H1 (cell line): ENCODE results near the gene NT5DC3. TPM values are rescaled to one million over a fixed set of nuclear protein-coding genes. Genes with fewer than 3 reads are reported as not detected.

ENCODE experiments used
- CTCF ChIA-PET: fragments of 300-600 bp; sonication (Branson Sonifier 250); formaldehyde crosslinking; loops from one replicate; lab custom pipeline; 2021; ENCODE audit not compliant: partially characterized antibody; lab: Charles Lee
- POLR2A ChIA-PET: fragments of 300-600 bp; sonication (Branson Sonifier 250); formaldehyde crosslinking; loops from one replicate; lab custom pipeline; 2021; ENCODE audit warnings: inconsistent platforms; ENCODE audit not compliant: partially characterized antibody; lab: Charles Lee
- DNase-seq, 2 experiments: peaks; one replicate each; pipeline versions ENCODE4 v3.0.0 to v3.0.0-alpha.2; 2010 to 2022; ENCODE audit warnings: low spot score in 2 of 2, low read depth in 1 of 2, mixed read lengths in 1 of 2
- FAIRE-seq: peaks from 2 replicates; lab custom pipeline; 2011; peaks lifted over from hg19 to GRCh38; lab: Jason Lieb, UNC
- H2AFZ ChIP-seq: 2 replicates; pipeline ENCODE4 v1.8.1; 2012; ENCODE audit warnings: low read length, inconsistent platforms
- H2AK5ac ChIP-seq: 2 replicates; pipeline ENCODE4 v1.6.1; 2013; ENCODE audit warnings: low read depth, low read length
- H2BK120ac ChIP-seq: replicated peaks from 2 replicates; pipeline ENCODE3; 2013; ENCODE audit warnings: low read depth, low read length, inconsistent platforms
- H2BK12ac ChIP-seq: 2 replicates; pipeline ENCODE4 v1.6.1; 2013; ENCODE audit warnings: low read depth, low read length
- H2BK15ac ChIP-seq: 2 replicates; pipeline ENCODE4 v1.6.1; 2013; ENCODE audit warnings: low read length
- H2BK20ac ChIP-seq: 2 replicates; pipeline ENCODE4 v1.6.1; 2013; ENCODE audit warnings: low read length
- H2BK5ac ChIP-seq: 2 replicates; pipeline ENCODE4 v1.6.1; 2013; ENCODE audit warnings: low read depth, low read length
- H3K14ac ChIP-seq: 2 replicates; pipeline ENCODE4 v1.6.1; 2013; ENCODE audit warnings: inconsistent platforms; ENCODE audit not compliant: insufficient read length
- H3K18ac ChIP-seq: 2 replicates; pipeline ENCODE4 v1.6.1; 2013; ENCODE audit warnings: low read length; ENCODE audit errors: extremely low read depth
- H3K23ac ChIP-seq: 2 replicates; pipeline ENCODE4 v1.6.1; 2013; ENCODE audit warnings: inconsistent platforms; ENCODE audit not compliant: insufficient read length
- H3K23me2 ChIP-seq: 2 replicates; pipeline ENCODE4 v1.6.1; 2013; ENCODE audit warnings: low read depth, low read length
- H3K27ac ChIP-seq: 2 replicates; pipeline ENCODE4 v1.6.1; 2011; ENCODE audit warnings: low read depth, low read length, inconsistent platforms
- H3K27me3 ChIP-seq, 4 experiments: replicated peaks in 1 of 4; 1 replicate in 1 of 4; 2 replicates in 3 of 4; pipeline versions ENCODE4 v1.6.1 to v1.8.1; 2011 to 2013; ENCODE audit warnings: low read length in 3 of 4, mild to moderate bottlenecking in 3 of 4, inconsistent platforms in 2 of 4, mixed read lengths in 2 of 4, moderate library complexity in 1 of 4; ENCODE audit not compliant: control insufficient read depth in 3 of 4, insufficient read depth in 3 of 4; ENCODE audit errors: extremely low read depth in 1 of 4
- H3K36me3 ChIP-seq, 4 experiments: 2 replicates each; pipeline versions ENCODE4 v1.6.1 to v1.8.1; 2011 to 2013; ENCODE audit warnings: mild to moderate bottlenecking in 4 of 4, low read length in 3 of 4, moderate library complexity in 2 of 4, control low read depth in 1 of 4, inconsistent platforms in 1 of 4; ENCODE audit not compliant: insufficient read depth in 4 of 4, control insufficient read depth in 2 of 4
- H3K4ac ChIP-seq: replicated peaks from 2 replicates; pipeline ENCODE3; 2013; ENCODE audit warnings: low read length, low read depth, mixed read lengths, inconsistent platforms; ENCODE audit not compliant: insufficient read length
- H3K4me1 ChIP-seq, 4 experiments: replicated peaks in 1 of 4; 1 replicate in 1 of 4; 2 replicates in 3 of 4; pipeline versions ENCODE4 v1.6.1 to v1.8.1; 2011 to 2013; ENCODE audit warnings: low read length in 3 of 4, inconsistent platforms in 2 of 4, mixed read lengths in 1 of 4; ENCODE audit not compliant: insufficient read depth in 4 of 4, control insufficient read depth in 3 of 4
- H3K4me2 ChIP-seq, 2 experiments: 2 replicates each; pipeline versions ENCODE4 v1.6.1 to v1.8.1; 2011 to 2013; ENCODE audit warnings: low read depth in 2 of 2, low read length in 2 of 2, control low read depth in 1 of 2, inconsistent platforms in 1 of 2, mild to moderate bottlenecking in 1 of 2; ENCODE audit not compliant: insufficient read depth in 1 of 2
- H3K4me3 ChIP-seq, 4 experiments: fragments of 200-600, 300-600 bp in 1 of 4; sonication (generic), shearing (Covaris generic), sonication (Bioruptor Twin) in 1 of 4; 2 replicates each; pipeline versions ENCODE4 v1.5.1 to v1.8.1; 2011 to 2016; ENCODE audit warnings: low read length in 4 of 4, low read depth in 3 of 4, control low read depth in 2 of 4, inconsistent platforms in 2 of 4, mild to moderate bottlenecking in 2 of 4, mixed read lengths in 1 of 4, moderate library complexity in 1 of 4; ENCODE audit not compliant: insufficient read depth in 2 of 4; ENCODE audit errors: extremely low read depth in 1 of 4
- H3K56ac ChIP-seq: replicated peaks from 2 replicates; pipeline ENCODE3; 2013; ENCODE audit warnings: low read depth, mild to moderate bottlenecking, mixed read lengths, low read length, inconsistent platforms; ENCODE audit not compliant: insufficient read length
- H3K79me1 ChIP-seq: 2 replicates; pipeline ENCODE4 v1.6.1; 2013; ENCODE audit warnings: low read depth, low read length, control low read depth
- H3K79me2 ChIP-seq, 2 experiments: 2 replicates each; pipeline versions ENCODE4 v1.6.1 to v1.8.1; 2012 to 2013; ENCODE audit warnings: low read length in 2 of 2, mild to moderate bottlenecking in 2 of 2, inconsistent platforms in 1 of 2; ENCODE audit not compliant: insufficient read depth in 2 of 2, control insufficient read depth in 1 of 2
- H3K9ac ChIP-seq, 4 experiments: replicated peaks in 1 of 4; 1 replicate in 1 of 4; 2 replicates in 3 of 4; pipeline versions ENCODE4 v1.6.1 to v1.8.1; 2011 to 2013; ENCODE audit warnings: low read depth in 3 of 4, low read length in 3 of 4, control low read depth in 2 of 4, mild to moderate bottlenecking in 2 of 4, moderate library complexity in 2 of 4, inconsistent platforms in 1 of 4; ENCODE audit errors: extremely low read depth in 1 of 4
- H3K9me3 ChIP-seq, 2 experiments: 2 replicates each; pipeline versions ENCODE4 v1.6.1 to v1.8.1; 2012 to 2013; ENCODE audit warnings: mild to moderate bottlenecking in 2 of 2, moderate library complexity in 2 of 2, control low read depth in 1 of 2, inconsistent platforms in 1 of 2, low read depth in 1 of 2, low read length in 1 of 2, mixed read lengths in 1 of 2; ENCODE audit not compliant: insufficient read depth in 2 of 2
- H4K20me1 ChIP-seq, 2 experiments: replicated peaks in 1 of 2; 2 replicates each; pipeline versions ENCODE3 to v1.8.1; 2011 to 2013; ENCODE audit warnings: inconsistent platforms in 2 of 2, low read length in 2 of 2, mild to moderate bottlenecking in 1 of 2; ENCODE audit not compliant: insufficient read depth in 2 of 2, control insufficient read depth in 1 of 2
- H4K5ac ChIP-seq: 2 replicates; pipeline ENCODE4 v1.6.1; 2013; ENCODE audit warnings: low read length, low read depth, mixed read lengths, inconsistent platforms; ENCODE audit not compliant: insufficient read length
- H4K8ac ChIP-seq: 2 replicates; pipeline ENCODE4 v1.8.0; 2013; ENCODE audit warnings: mild to moderate bottlenecking, moderate library complexity, low read length, inconsistent platforms; ENCODE audit not compliant: insufficient read depth; ENCODE audit errors: extremely low read depth
- H4K91ac ChIP-seq: replicated peaks from 2 replicates; pipeline ENCODE3; 2013; ENCODE audit warnings: low read length, mixed read lengths, inconsistent platforms; ENCODE audit not compliant: insufficient read length
- ATF2 ChIP-seq: IDR thresholded peaks from 2 replicates; pipeline ENCODE4 v1.6.1; 2012; ENCODE audit warnings: low read length, inconsistent platforms
- BACH1 ChIP-seq: IDR thresholded peaks from 2 replicates; pipeline ENCODE4 v1.6.1; 2012; ENCODE audit warnings: low read length, improper control_type of control experiment
- CREB1 ChIP-seq: IDR thresholded peaks from 2 replicates; pipeline ENCODE4 v1.6.1; 2012; ENCODE audit warnings: inconsistent platforms
- CTCF ChIP-seq, 3 experiments: IDR thresholded peaks; 1 replicate in 2 of 3; 2 replicates in 1 of 3; pipeline versions ENCODE4 v1.5.1 to v1.6.1; 2011; ENCODE audit warnings: low read length in 3 of 3, mild to moderate bottlenecking in 3 of 3, inconsistent platforms in 2 of 3, low read depth in 1 of 3, moderate library complexity in 1 of 3; ENCODE audit not compliant: insufficient read depth in 1 of 3; ENCODE audit errors: control extremely low read depth in 1 of 3
- KDM1A ChIP-seq: fragments of 200-600, 300-600 bp; sonication (generic); IDR thresholded peaks from 2 replicates; pipeline ENCODE4 v1.7.1; 2016; ENCODE audit warnings: mild to moderate bottlenecking, low read length, borderline replicate concordance
- NRF1 ChIP-seq: IDR thresholded peaks from 2 replicates; pipeline ENCODE4 v1.6.1; 2011; ENCODE audit warnings: mild to moderate bottlenecking, low read depth, low read length, improper control_type of control experiment
- PHF8 ChIP-seq: fragments of 200-600 bp; sonication (generic); conservative IDR thresholded peaks from 2 replicates; pipeline ENCODE4 v1.7.1; 2012; ENCODE audit warnings: low read depth, mild to moderate bottlenecking, inconsistent platforms, low read length, moderate library complexity
- SIN3A ChIP-seq, 2 experiments: IDR thresholded peaks in 1 of 2; conservative IDR thresholded peaks in 1 of 2; 2 replicates each; pipeline ENCODE4 v1.6.1; 2011 to 2012; ENCODE audit warnings: low read length in 2 of 2, improper control_type of control experiment in 1 of 2, low read depth in 1 of 2, mild to moderate bottlenecking in 1 of 2
- TAF1 ChIP-seq: IDR thresholded peaks from 2 replicates; pipeline ENCODE4 v1.6.1; 2011; ENCODE audit warnings: mild to moderate bottlenecking, low read depth, low read length
- WGBS, 2 experiments: shearing (Covaris generic) in 1 of 2; methylation state at CpG; one replicate each; pipeline versions ENCODE4 v1.1.6 to v1.1.7; 2013 to 2015; ENCODE audit warnings: low lambda C conversion rate in 2 of 2, mixed read lengths in 2 of 2, inconsistent platforms in 1 of 2, low coverage in 1 of 2, missing lambda C conversion rate in 1 of 2; ENCODE audit not compliant: insufficient replicate concordance in 2 of 2, insufficient coverage in 1 of 2, insufficient read length in 1 of 2; ENCODE audit errors: extremely low coverage in 1 of 2, missing lambda C conversion rate in 1 of 2; 5-methylcytosine and 5-hydroxymethylcytosine counted together
- polyA plus RNA-seq, 7 experiments: library from polyadenylated mRNA; depleted of rRNA in 3 of 7; stranded (reverse) in 5 of 7; unstranded in 2 of 7; fragments of >200 nt in 5 of 7; fragments of 200-250 nt in 2 of 7; gene quantifications; 1 replicate in 5 of 7; 2 replicates in 1 of 7; 4 replicates in 1 of 7; pipeline versions ENCODE4 v1.2.1 to v1.2.3, GENCODE V29; 2011 to 2013; ENCODE audit warnings: missing spikeins in 2 of 7, mixed read lengths in 2 of 7
- total RNA-seq: library from RNA; stranded (reverse); fragmentation: NEBNext Ultra II Directional; extraction: Animal tissue kit (Norgen Biotek cat#: 25700); gene quantifications from 2 replicates; pipeline ENCODE4 v1.2.1, GENCODE V29; 2021

Gene NT5DC3
- total and polyA plus RNA-seq, 2 of the 8 experiments (the other 6 are each of a cell fraction or from before 2014, with no cell fraction given), result 5.4 to 14.8 TPM

GRCh38 chr12:103858953-103859601 lies 18.0 kb upstream of the NT5DC3 start:
- Histone ChIP-seq H3K23me2 (no peaks in the 10 kb centered on the region), H3K9ac (no peak overlapping the region), H2BK20ac (no peak overlapping the region), H4K20me1 (no peaks in the 10 kb centered on the region), H2BK120ac (no peak overlapping the region), H3K4ac (no peak overlapping the region), H3K9me3 (no peaks in the 10 kb centered on the region), H3K4me2 (no peak overlapping the region), H3K18ac (no peak overlapping the region), H3K79me1 (no peaks in the 10 kb centered on the region), H3K23ac (no peak overlapping the region), H3K36me3 (no peaks in the 10 kb centered on the region), H3K79me2 (no peaks in the 10 kb centered on the region), H4K91ac (no peak overlapping the region), H3K4me3 (no peak overlapping the region), H3K27ac (no peak overlapping the region), H3K56ac (no peak overlapping the region), H4K5ac (no peak overlapping the region), H2BK12ac (no peak overlapping the region), H2AK5ac (no peak overlapping the region), H2BK15ac (no peak overlapping the region), H2BK5ac (no peak overlapping the region), H3K4me1 (no peaks in the 10 kb centered on the region), H4K8ac (no peak overlapping the region), H3K14ac (no peak overlapping the region), H2AFZ (no peak overlapping the region), H3K27me3 (no peaks in the 10 kb centered on the region)
- WGBS, 2 experiments, result 84% methylated on average over 10 of the region's 10 CpGs; no CpG with 5 or more reads in 1 of the 2 experiments
- DNase-seq, result no peak
- FAIRE-seq, result no peak
- CTCF ChIA-PET, result interaction anchor here (2.2 to 2.7 kb wide), 2 partner anchors 11 to 19 kb away, joined by 6 read pairs; no protein-coding TSS in a partner anchor
- POLR2A ChIA-PET, result no interaction called here
- TF ChIP-seq KDM1A (no peak), ATF2 (no peak), NRF1 (no peak), PHF8 (no peak), TAF1 (no peak), CREB1 (no peak), SIN3A (conservative IDR thresholded peaks at IDR 0.05 in 1 of 2, IDR thresholded peaks at IDR 0.05 in 1 of 2; ENCODE audit: low read depth in 1 of 2, low read length in 2 of 2) (no peak), CTCF (IDR thresholded peaks at IDR 0.05; ENCODE audit: control extremely low read depth in 1 of 3, insufficient read depth in 1 of 3, low read depth in 1 of 3, low read length in 3 of 3) (no peak), BACH1 (no peak)
